Left kidney (tissue), 2 donors: ENCODE data around the gene ARSB. TPM values are rescaled to one million over a fixed set of nuclear protein-coding genes. Genes with fewer than 3 reads are reported as not detected.
"Not testable (repeated sequence)": the region's sequence is repeated elsewhere in the genome, so short reads cannot be mapped to it uniquely, and the experiment has no call there.

Experiments used
- DNase-seq: peaks from one replicate; pipeline ENCODE4 v3.0.0-alpha.2; 2013
- polyA plus RNA-seq: library from polyadenylated mRNA; unstranded; fragments of 120-200 nt; gene quantifications from one replicate; pipeline ENCODE4 v1.2.1, GENCODE V29; 2013; ENCODE audit not compliant: insufficient read length

Gene ARSB
- polyA plus RNA-seq, 1 donor, result 28.5 TPM

- no peak for DNase-seq
These were observed 205.1 kb downstream of the ARSB start for GRCh38 chr5:78779771-78780616.

- no peak for DNase-seq
These were observed 205.8 kb downstream of the ARSB start for GRCh38 chr5:78779262-78779661.

DNA sequence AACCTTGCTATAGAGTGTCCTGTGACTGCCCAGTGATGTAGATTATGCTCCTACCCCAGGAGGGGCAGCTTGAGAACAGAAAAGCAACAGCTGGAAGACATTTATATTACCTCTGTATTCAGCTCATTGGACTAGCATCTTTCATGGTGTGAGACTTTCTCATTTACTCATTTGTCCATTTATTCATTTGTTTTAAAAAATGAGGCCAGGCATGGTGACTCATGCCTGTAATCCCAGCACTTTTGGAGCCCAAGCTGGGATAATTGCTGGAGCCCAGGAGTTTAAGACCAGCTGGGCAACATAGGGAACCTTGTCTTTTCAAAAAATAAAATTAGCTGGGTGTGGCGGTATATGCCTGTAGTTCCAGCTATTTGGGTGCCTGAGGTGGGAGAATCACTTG is 206.6 kb downstream of the ARSB start:
- DNase-seq, result no peak

GRCh38 chr5:78777901-78778300 is 207.2 kb downstream of the ARSB start:
- DNase-seq, result no peak

- DNase-seq, result no peak
These were observed 208.5 kb downstream of the ARSB start for GRCh38 chr5:78776637-78777036.

DNA sequence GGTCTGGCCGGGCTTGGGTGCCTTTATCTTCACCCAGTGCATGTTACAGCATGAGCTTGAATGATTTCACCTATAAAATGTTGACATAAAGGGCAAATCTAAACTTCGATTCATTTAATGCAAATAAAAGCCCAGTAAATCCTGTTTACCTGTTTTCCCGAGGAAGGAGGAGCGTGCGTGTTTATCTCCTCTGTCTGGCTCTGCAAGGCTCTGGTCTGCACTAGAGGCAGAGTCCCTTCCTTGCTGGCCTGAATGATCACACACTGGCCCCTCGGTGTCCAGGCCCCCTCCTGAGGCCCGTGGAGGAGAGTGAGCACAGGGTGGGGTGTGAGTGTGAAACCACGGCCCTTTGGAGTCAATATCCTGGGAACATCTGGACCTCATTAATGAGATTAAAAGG is 211.5 kb downstream of the ARSB start:
- no peak for DNase-seq

GRCh38 chr5:78771260-78772205 is 213.6 kb downstream of the ARSB start:
- peak; percentile 39 for DNase-seq

DNA sequence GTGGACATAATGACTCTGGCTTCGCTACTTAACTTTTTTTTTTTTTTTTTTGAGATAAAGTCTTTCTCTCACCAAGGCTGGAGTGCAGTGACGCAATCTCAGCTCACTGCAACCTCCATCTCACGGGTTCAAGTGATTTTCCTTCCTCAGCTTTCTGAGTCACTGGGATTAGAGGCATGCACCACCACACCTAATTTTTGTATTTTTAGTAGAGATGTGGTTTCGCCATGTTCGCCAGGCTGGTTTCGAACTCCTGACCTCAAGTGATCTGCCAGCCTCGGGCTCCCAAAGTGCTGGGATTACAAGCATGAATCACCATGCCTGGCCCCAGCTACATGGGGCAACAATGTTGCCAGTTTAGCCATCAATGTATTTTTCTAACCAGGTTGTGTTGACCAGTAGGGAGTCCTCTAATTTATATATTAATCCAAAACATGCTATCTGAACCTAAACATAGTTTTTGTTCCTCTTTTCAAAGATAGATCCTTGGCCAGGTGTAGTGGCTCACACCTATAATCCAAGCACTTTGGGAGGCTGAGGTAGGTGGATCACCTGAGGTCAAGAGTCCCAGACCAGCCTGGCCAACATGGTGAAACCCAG is 216.2 kb downstream of the ARSB start:
- no peak for DNase-seq

DNA sequence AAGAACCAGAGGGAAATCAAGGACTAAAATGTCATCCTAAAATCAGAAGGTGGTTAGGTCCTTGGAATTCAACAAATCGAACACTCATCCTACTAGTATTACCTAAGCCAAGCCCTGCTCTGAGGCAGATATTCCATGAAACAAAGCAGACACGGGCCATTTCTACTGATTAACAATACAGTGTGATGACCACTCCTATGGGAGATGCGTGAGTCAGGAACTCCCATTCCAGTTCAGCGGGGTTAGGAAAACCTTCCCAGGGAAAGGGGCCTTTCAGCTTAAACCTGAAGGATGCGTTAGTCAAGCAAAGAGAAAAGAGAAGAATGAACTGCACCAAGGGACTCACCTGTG is 218.7 kb downstream of the ARSB start:
- no peak for DNase-seq

GRCh38 chr5:78765756-78766411 is 219.2 kb downstream of the ARSB start:
- no peak for DNase-seq

GRCh38 chr5:78765116-78765515 is 220.0 kb downstream of the ARSB start:
- no peak for DNase-seq

- DNase-seq, result no peak
These were observed 221.4 kb downstream of the ARSB start for GRCh38 chr5:78763659-78764189.

GRCh38 chr5:78762743-78763142 is 222.4 kb downstream of the ARSB start:
- not testable (repeated sequence) for DNase-seq

- no peak for DNase-seq
These were observed 223.3 kb downstream of the ARSB start for GRCh38 chr5:78761840-78762239.

DNA sequence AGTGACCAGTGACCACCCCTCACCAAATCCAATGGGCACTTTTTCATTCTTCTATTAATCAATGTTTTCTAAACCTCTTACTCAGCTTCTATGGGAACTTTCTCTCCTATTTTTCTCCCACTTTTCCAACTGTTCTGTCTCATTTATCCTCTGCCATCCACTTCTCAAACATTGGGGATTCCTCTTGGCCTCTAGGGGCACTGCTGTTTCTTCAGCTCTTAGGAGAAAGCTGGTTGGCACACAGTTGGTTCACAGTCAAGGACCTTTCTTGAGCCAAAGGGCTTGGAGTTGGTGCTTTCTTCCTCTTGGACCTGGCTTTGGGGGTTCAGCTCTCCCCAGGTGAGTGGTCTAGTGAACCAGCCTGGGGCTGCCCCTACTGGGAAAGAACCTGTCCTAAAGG is 224.3 kb downstream of the ARSB start:
- DNase-seq, result no peak

DNA sequence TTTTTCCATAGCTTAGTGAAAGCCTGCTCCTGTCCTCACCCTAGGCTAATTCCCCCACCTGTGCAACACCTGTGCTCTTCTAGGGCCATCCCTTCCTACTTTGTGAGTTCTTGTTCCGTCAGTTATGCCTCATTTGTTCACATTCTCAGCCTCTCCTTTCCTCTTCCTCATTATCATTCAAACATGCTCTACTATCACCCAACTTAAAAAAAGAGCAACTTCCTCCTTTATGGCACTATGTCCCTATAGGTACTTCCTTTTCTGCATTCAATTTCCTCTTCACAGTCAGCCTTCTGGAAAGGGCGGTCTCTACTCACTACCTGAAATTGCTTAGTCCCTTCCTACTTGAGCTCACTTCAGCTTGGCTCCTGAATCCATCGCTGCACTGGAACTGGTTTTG is 224.7 kb downstream of the ARSB start:
- DNase-seq, result no peak

- no peak for DNase-seq
These were observed 226.8 kb downstream of the ARSB start for GRCh38 chr5:78758169-78758839.

DNA sequence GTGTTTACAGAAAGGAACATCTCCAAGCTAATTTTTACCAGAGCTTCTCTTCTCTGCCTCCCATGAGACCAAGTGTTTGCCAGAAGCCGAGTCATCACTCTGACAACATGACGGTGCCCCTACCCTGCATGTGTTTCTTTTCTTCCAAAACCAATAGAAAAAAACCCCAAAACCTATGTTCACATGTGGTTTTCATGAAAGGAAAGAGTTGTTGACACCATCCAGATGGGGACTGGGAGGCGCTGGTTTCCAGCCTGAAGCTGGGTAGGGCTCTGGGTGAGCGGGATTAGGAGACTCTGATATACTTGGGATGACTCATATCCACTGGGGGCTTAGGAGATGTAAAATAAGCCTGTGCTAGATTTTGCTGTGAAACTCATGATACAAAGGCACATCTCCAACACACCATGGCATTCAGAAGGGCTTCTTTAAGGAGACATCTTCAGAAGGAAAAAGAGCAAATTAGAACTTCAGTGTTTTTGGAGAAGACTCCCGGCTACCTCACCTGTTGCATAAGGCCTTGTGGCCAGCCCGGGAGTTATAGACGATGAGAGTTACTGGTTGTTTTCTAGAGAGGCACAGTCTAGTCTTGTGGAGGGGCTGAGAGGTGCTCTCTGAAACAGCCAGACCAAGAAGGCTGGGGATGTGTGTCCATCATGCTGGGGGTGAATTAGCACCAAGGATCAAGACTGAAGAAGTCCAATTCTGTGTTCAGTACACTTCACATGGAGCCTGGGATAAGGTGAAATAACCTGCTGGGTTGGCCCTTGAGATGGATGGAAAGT is 227.6 kb downstream of the ARSB start:
- DNase-seq, result no peak

DNA sequence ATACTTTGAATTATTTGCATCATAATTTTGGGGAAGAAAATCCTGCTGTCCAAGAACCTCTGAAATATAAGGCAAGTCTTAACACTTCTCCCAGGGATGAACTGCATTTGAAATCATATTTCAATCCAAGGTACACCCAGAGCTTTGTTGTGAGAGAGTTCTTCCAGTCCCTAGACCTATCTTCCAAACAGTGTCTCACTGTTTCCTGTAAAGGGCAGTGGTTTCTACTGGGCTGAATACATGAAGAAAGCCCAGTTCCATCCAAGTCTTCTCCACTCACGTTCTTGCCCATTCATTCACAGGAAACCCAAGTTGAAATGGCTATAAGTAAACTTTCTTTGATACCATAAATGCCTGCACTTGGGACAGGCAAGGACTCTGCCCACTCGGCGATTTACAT is 228.3 kb downstream of the ARSB start:
- DNase-seq, result no peak

- no peak for DNase-seq
These were observed 229.2 kb downstream of the ARSB start for GRCh38 chr5:78755822-78756429.
